Upper lobe of left lung (tissue), 4 donors: ENCODE results near the gene CAMK4.

Experiments used
- CTCF ChIP-seq, 6 experiments: fragments of 450-650 bp in 4 of 6; fragments of 200-600 bp in 2 of 6; sonication (generic) in 2 of 6; IDR thresholded peaks; one replicate each; pipeline ENCODE4 v1.5.1; 2016 to 2019; ENCODE audit warnings: antibody characterized with exemption in 6 of 6
- EP300 ChIP-seq, 4 donors: sonication (generic); formaldehyde crosslinking; IDR thresholded peaks; one replicate each; pipeline ENCODE4 v1.5.1; 2017; ENCODE audit warnings: antibody characterized with exemption in 4 of 4, control low read depth in 2 of 4
- POLR2A ChIP-seq, 4 donors: fragments of 450-650 bp; IDR thresholded peaks; one replicate each; pipeline ENCODE4 v1.5.1; 2016 to 2017; ENCODE audit warnings: antibody characterized with exemption in 4 of 4, mild to moderate bottlenecking in 2 of 4
- POLR2AphosphoS5 ChIP-seq, 2 donors: sonication (generic); formaldehyde crosslinking; IDR thresholded peaks; one replicate each; pipeline ENCODE4 v1.5.1; 2017; ENCODE audit warnings: antibody characterized with exemption in 2 of 2

GRCh38 chr5:111407562-111407961, 183.4 kb downstream of the CAMK4 start:
- TF ChIP-seq CTCF (IDR thresholded peaks at IDR 0.05) (no peak), EP300 (IDR thresholded peaks at IDR 0.05) (no peak), POLR2A (IDR thresholded peaks at IDR 0.05) (no peak), POLR2AphosphoS5 (IDR thresholded peaks at IDR 0.05) (no peak)
